Common myeloid progenitor, CD34-positive (primary cell): ENCODE measurements around the gene TSR3.

ENCODE experiments used
- CTCF ChIA-PET: fragments of 350-600 bp; sonication (Branson Sonifier 250); formaldehyde crosslinking; loops from one replicate; lab custom pipeline; 2021; ENCODE audit warnings: antibody characterized with exemption; lab: Charles Lee
- POLR2A ChIA-PET: fragments of 350-600 bp; sonication (Branson Sonifier 250); formaldehyde crosslinking; loops from one replicate; lab custom pipeline; 2021; ENCODE audit warnings: antibody characterized with exemption; lab: Charles Lee
- DNase-seq, 3 donors: peaks; one replicate each; pipeline versions ENCODE4 v3.0.0 to v3.0.0-alpha.2; 2013
- H3K27ac ChIP-seq, 2 experiments: 1 replicate in 1 of 2; 2 replicates in 1 of 2; pipeline ENCODE4 v1.7.0; 2013; ENCODE audit warnings: inconsistent platforms in 2 of 2, low read length in 2 of 2, mild to moderate bottlenecking in 2 of 2, low read depth in 1 of 2, moderate library complexity in 1 of 2; ENCODE audit not compliant: severe bottlenecking in 2 of 2, insufficient read depth in 1 of 2, poor library complexity in 1 of 2
- H3K27me3 ChIP-seq, 5 experiments: replicated peaks in 2 of 5; 1 replicate in 3 of 5; 2 replicates in 2 of 5; pipeline versions ENCODE4 v1.6.1 to v1.7.0; 2013; ENCODE audit warnings: low read length in 4 of 5, mild to moderate bottlenecking in 2 of 5, moderate library complexity in 2 of 5, inconsistent platforms in 1 of 5; ENCODE audit not compliant: insufficient read depth in 5 of 5, control insufficient read depth in 4 of 5
- H3K36me3 ChIP-seq, 4 experiments: 1 replicate in 2 of 4; 2 replicates in 2 of 4; pipeline versions ENCODE4 v1.6.1 to v1.7.0; 2013; ENCODE audit warnings: low read length in 3 of 4, control low read depth in 1 of 4, mild to moderate bottlenecking in 1 of 4; ENCODE audit not compliant: control insufficient read depth in 4 of 4, insufficient read depth in 4 of 4
- H3K4me1 ChIP-seq, 4 experiments: 1 replicate in 3 of 4; 2 replicates in 1 of 4; pipeline versions ENCODE4 v1.6.1 to v1.7.1; 2013; ENCODE audit warnings: low read length in 3 of 4, mild to moderate bottlenecking in 3 of 4, control low read depth in 1 of 4, inconsistent platforms in 1 of 4, moderate library complexity in 1 of 4; ENCODE audit not compliant: control insufficient read depth in 4 of 4, insufficient read depth in 4 of 4; ENCODE audit errors: control extremely low read depth in 1 of 4
- H3K4me3 ChIP-seq, 7 experiments: 1 replicate in 4 of 7; 2 replicates in 3 of 7; pipeline versions ENCODE4 v1.5.1 to v1.7.0; 2013; ENCODE audit warnings: mild to moderate bottlenecking in 7 of 7, low read length in 6 of 7, moderate library complexity in 6 of 7, inconsistent platforms in 2 of 7, low read depth in 2 of 7, control low read depth in 1 of 7; ENCODE audit not compliant: insufficient read depth in 4 of 7, control insufficient read depth in 1 of 7; ENCODE audit errors: extremely low read depth in 1 of 7
- H3K9me3 ChIP-seq, 5 experiments: 1 replicate in 4 of 5; 2 replicates in 1 of 5; pipeline versions ENCODE4 v1.6.1 to v1.7.1; 2013; ENCODE audit warnings: low read length in 4 of 5, mild to moderate bottlenecking in 2 of 5, inconsistent platforms in 1 of 5, low read depth in 1 of 5, moderate library complexity in 1 of 5; ENCODE audit not compliant: control insufficient read depth in 4 of 5, insufficient read depth in 2 of 5; ENCODE audit errors: control extremely low read depth in 1 of 5
- WGBS: methylation state at CpG from one replicate; pipeline ENCODE4 v1.1.5; 2013; ENCODE audit not compliant: insufficient coverage; 5-methylcytosine and 5-hydroxymethylcytosine counted together

The TSR3 gene

GRCh38 chr16:1337486-1337885 is 14.2 kb downstream of the TSR3 start:
- no peaks in the 10 kb centered on the region for H3K9me3 ChIP-seq
- H3K27ac ChIP-seq = no peak overlapping the region
- CTCF ChIA-PET = interaction anchor here (0.7 to 1.3 kb wide), 7 partner anchors 8 to 41 kb away, joined by 3 to 7 read pairs (median 3); no protein-coding TSS in a partner anchor
- DNase-seq = peak in 2 of 3 donors; percentile 51 to 57
- peaks cover 0 to 46% (median 15%) of the 10 kb centered on the region in 5 experiments for H3K27me3 ChIP-seq
- peaks cover 0 to 51% (median 29%) of the 10 kb centered on the region in 4 experiments for H3K4me1 ChIP-seq
- H3K4me3 ChIP-seq = no peak overlapping the region
- no peaks in the 10 kb centered on the region for H3K36me3 ChIP-seq
- POLR2A ChIA-PET = no interaction called here
- 59% methylated on average over 6 of the region's 9 CpGs for WGBS

GRCh38 chr16:1336619-1337018 is 15.1 kb downstream of the TSR3 start:
- peaks cover 0 to 55% (median 21%) of the 10 kb centered on the region in 5 experiments for H3K27me3 ChIP-seq
- POLR2A ChIA-PET = interaction anchor here (1.0 kb wide), 1 partner anchor 26 kb away, joined by 3 read pairs; no protein-coding TSS in a partner anchor

GRCh38 chr16:1335996-1336395 is 15.7 kb downstream of the TSR3 start:
- Histone ChIP-seq H3K36me3 (no peaks in the 10 kb centered on the region), H3K27me3 (peaks cover 0 to 61% (median 21%) of the 10 kb centered on the region in 5 experiments), H3K27ac (no peak overlapping the region), H3K9me3 (no peaks in the 10 kb centered on the region), H3K4me3 (no peak overlapping the region), H3K4me1 (peaks cover 0 to 57% (median 36%) of the 10 kb centered on the region in 4 experiments)
- 6% methylated on average over 10 of the region's 12 CpGs for WGBS
- peak; percentile 48 to 69 (median 64) for DNase-seq
- POLR2A ChIA-PET = interaction anchor here (0.6 to 1.0 kb wide), 2 partner anchors 25 to 342 kb away, joined by 3 read pairs; partner anchors contain the start of gene JPT2
- CTCF ChIA-PET = interaction anchor here (1.2 to 2.4 kb wide), 4 partner anchors 8 to 27 kb away, joined by 4 to 10 read pairs (median 6); no protein-coding TSS in a partner anchor

More at GRCh38 chr16:1336619-1337018, 15.1 kb downstream of the TSR3 start:
- H3K36me3 ChIP-seq = no peaks in the 10 kb centered on the region
- H3K4me1 ChIP-seq = peaks cover 0 to 51% (median 31%) of the 10 kb centered on the region in 4 experiments
- no peaks in the 10 kb centered on the region for H3K9me3 ChIP-seq
- no peak for DNase-seq
- CTCF ChIA-PET = interaction anchor here (0.6 to 2.4 kb wide), 4 partner anchors 12 to 27 kb away, joined by 3 to 10 read pairs (median 6); no protein-coding TSS in a partner anchor
- H3K4me3 ChIP-seq = no peak overlapping the region
- H3K27ac ChIP-seq = no peak overlapping the region
- WGBS = 81% methylated on average over 14 of the region's 15 CpGs

- Histone ChIP-seq H3K27me3 (peaks cover 0 to 67% (median 21%) of the 10 kb centered on the region in 5 experiments), H3K4me1 (peaks cover 0 to 59% (median 37%) of the 10 kb centered on the region in 4 experiments), H3K9me3 (peaks cover 0 to 2% (median 2%) of the 10 kb centered on the region in 5 experiments), H3K36me3 (no peaks in the 10 kb centered on the region), H3K27ac (no peak overlapping the region), H3K4me3 (no peak overlapping the region)
- peak in 1 of 3 donors; percentile 35 for DNase-seq
- WGBS = 46% methylated on average over 9 of the region's 16 CpGs
- ChIA-PET CTCF (interaction anchor here (1.2 to 2.4 kb wide), 6 partner anchors 9 to 28 kb away, joined by 3 to 10 read pairs (median 4); no protein-coding TSS in a partner anchor), POLR2A (interaction anchor here (0.6 kb wide), 1 partner anchor 343 kb away, joined by 3 read pairs; the partner anchor contains the start of gene JPT2)
These were observed 16.3 kb downstream of the TSR3 start for GRCh38 chr16:1335211-1335971.

- CTCF ChIA-PET = interaction anchor here (1.3 to 2.4 kb wide), 4 partner anchors 10 to 21 kb away, joined by 3 to 10 read pairs (median 4); no protein-coding TSS in a partner anchor
- POLR2A ChIA-PET = no interaction called here
- Histone ChIP-seq H3K9me3 (peaks cover 0 to 4% (median 2%) of the 10 kb centered on the region in 5 experiments), H3K4me3 (peak overlapping the region in 2 of 7 experiments; percentile 19 to 70), H3K4me1 (peaks cover 0 to 59% (median 37%) of the 10 kb centered on the region in 4 experiments), H3K27me3 (peaks cover 0 to 72% (median 21%) of the 10 kb centered on the region in 5 experiments), H3K36me3 (no peaks in the 10 kb centered on the region), H3K27ac (no peak overlapping the region)
- no peak for DNase-seq
- 56% methylated on average over 5 of the region's 9 CpGs for WGBS
These were observed 16.9 kb downstream of the TSR3 start for GRCh38 chr16:1334739-1335138.

- H3K27me3 ChIP-seq = peaks cover 0 to 72% (median 21%) of the 10 kb centered on the region in 5 experiments
- H3K9me3 ChIP-seq = peaks cover 0 to 4% (median 2%) of the 10 kb centered on the region in 5 experiments
- H3K36me3 ChIP-seq = no peaks in the 10 kb centered on the region
- H3K4me1 ChIP-seq = peaks cover 0 to 59% (median 37%) of the 10 kb centered on the region in 4 experiments
- WGBS = 3% methylated on average over 49 of the region's 78 CpGs
- POLR2A ChIA-PET = interaction anchor here (1.6 kb wide), 1 partner anchor 8 kb away, joined by 5 read pairs; no protein-coding TSS in a partner anchor
- peak overlapping the region in 4 of 7 experiments; percentile 25 to 70 (median 60) for H3K4me3 ChIP-seq
- DNase-seq = no peak
- CTCF ChIA-PET = interaction anchor here (1.3 to 2.4 kb wide), 4 partner anchors 10 to 21 kb away, joined by 3 to 10 read pairs (median 4); no protein-coding TSS in a partner anchor
- H3K27ac ChIP-seq = no peak overlapping the region
These were observed 17.6 kb downstream of the TSR3 start for GRCh38 chr16:1333854-1334700.
